ENCODE data around the gene FLII.

DNA sequence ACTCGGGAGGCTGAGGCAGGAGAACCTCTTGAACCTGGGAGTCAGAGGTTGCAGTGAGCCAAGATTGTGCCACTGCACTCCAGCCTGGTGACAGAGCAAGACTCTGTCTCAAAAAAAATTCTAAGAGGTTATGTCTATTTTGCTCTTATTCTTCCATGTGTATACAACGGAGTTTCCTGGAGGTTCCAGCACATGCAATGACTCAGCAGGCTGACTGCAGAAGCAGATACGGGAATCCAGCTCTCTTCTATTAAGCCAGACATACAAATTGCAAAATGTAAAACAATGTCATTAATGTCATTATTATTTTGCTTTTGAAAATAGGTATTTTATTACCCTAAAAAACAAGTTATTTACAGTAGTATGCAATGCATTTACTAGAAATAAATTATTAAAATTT is 20.3 kb upstream of the FLII start:
- TF ChIP-seq, protein P1, sequence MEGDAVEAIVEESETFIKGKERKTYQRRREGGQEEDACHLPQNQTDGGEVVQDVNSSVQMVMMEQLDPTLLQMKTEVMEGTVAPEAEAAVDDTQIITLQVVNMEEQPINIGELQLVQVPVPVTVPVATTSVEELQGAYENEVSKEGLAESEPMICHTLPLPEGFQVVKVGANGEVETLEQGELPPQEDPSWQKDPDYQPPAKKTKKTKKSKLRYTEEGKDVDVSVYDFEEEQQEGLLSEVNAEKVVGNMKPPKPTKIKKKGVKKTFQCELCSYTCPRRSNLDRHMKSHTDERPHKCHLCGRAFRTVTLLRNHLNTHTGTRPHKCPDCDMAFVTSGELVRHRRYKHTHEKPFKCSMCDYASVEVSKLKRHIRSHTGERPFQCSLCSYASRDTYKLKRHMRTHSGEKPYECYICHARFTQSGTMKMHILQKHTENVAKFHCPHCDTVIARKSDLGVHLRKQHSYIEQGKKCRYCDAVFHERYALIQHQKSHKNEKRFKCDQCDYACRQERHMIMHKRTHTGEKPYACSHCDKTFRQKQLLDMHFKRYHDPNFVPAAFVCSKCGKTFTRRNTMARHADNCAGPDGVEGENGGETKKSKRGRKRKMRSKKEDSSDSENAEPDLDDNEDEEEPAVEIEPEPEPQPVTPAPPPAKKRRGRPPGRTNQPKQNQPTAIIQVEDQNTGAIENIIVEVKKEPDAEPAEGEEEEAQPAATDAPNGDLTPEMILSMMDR (IDR thresholded peaks at IDR 0.05), result no peak
- no peak for TF ChIP-seq POLR2A (IDR thresholded peaks at IDR 0.05)
